HG03354 (cell line): ENCODE data around the gene FMOD.
A peak's percentile ranks its signal among the peaks of the same experiment; 100 is the strongest.

ENCODE experiments used
- ATAC-seq: cut with Tn5 transposase; IDR thresholded peaks from one replicate; pipeline ENCODE4 v1.9.1; 2021; ENCODE audit warnings: mild to moderate bottlenecking; ENCODE audit not compliant: unreplicated experiment, poor library complexity, severe bottlenecking

The FMOD gene

DNA sequence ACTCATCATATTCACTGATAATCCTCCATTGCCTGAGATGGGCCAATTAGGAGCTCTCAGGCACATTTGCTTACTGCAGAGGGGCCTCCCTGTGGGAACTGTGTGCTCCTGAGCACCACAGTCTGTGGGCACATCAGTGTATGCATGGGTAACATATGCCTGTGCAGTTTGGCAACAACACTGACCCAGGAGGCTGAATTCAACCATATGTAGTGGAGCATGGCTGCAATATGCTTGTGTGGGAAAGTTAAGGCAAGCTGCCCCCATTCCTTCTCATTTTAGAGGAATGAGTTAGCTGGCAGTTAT is 11.8 kb upstream of the FMOD start:
- no peak for ATAC-seq

DNA sequence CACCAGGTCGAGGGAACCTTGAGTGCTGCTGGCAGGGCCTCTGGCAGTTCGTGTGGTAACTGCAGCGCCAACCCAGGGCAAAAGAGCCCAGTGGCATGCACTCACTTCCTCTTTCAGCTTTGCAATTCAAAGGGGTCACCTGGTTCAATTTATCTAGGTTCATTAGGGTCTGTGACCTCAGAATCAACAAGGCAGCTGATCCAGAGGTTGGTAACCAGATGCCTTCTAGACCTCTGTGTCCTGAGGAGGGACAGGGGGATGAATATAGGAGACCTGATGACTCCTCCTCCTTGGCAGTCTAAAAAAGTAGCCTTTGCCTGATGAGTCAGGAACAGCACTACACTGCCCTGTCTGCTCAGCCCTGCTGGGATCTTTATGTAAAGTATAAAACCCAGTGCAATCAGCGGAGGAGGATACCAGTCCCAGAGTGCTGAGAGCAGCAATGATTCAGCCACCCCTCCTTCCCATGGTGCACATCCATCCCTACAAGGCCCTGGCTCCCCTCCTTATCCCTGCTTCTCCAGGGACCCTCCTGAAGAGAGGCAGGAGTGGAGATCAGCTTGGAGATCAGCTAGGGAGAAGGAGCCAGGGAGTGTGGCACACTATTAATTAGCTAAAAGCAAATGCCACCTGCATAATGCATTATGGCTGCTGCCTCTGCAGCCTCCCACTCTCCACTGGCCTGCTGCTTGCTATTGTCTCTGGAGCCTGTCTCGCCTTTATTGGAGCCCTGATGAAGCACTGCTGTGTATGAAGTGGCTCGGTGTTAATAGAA is 11.2 kb upstream of the FMOD start:
- ATAC-seq: no peak

DNA sequence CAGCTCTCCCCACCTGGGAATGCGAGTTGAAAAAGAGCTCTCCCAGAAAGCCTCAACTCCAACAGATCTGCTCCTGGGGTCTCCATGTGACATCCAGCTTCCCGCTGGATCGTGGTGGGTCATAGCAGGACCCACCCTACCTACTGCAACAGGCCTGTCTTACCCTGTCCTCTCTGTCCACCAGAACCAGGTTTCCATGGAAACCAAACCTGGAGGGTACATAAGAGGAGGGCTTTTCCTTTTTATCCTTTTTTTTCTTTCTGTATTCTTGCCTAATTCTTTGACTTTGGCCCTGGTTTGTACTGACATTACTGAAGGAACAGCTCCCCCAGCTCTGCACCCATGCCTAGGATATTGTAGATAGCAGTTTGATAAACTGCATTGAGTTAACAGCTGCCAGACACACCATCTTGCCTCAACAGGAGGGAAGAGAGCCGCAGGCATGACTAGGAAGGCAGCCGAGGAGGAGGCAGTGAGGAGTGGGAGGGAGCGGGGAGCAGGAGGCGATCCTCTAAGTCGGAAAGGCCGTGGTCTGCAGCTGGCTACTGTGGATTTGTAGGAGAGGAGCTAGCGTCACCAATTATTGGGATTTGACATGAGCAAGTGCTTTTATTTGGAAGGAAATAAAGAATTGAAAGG is 9.7 kb upstream of the FMOD start:
- no peak for ATAC-seq

DNA sequence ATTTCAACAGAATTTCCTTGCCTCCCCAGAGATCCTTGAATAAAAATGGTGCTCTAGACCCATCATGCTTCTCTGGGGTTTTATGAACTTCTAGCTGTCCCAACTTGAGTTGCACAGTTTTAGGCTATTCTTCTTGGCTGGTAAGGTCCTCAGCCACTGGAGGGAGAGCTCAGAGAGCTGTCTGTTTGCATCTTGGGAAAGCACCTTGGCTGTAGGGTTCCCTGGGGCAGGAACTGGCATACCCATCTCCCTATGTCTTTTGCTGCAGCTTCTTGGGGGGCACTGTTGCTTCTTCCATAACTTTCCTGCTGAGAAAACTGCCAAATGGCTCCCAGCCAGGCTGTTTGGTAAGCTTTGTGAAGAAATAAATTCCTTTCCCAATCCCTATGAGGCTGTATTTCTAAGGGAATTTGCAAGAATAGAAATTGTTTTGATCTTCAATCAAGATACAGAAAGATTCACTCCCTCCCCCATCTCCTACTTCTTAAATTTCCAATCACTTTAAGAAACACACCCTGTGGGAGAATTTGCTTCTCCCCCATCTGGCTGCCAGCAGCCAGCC is 8.2 kb upstream of the FMOD start:
- no peak for ATAC-seq

DNA sequence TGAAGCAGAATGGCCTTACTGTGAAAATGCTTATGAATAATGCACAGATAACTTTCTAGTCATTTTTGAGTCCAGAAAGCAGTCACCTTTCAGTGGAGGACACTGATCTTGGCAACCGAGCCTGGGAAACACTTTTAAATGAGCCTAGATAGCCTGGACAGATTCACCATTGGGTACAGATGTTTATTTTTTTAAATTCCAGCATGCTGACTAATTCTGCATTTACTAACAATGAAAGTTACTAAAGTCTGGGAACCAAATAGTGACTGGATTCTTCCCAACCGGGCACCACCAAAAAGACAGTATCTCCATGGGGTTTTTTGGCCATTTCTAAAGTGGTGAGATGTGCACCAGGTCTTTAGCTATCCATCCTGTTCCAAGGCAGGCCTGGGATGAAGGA is 3.3 kb upstream of the FMOD start:
- no peak for ATAC-seq

DNA sequence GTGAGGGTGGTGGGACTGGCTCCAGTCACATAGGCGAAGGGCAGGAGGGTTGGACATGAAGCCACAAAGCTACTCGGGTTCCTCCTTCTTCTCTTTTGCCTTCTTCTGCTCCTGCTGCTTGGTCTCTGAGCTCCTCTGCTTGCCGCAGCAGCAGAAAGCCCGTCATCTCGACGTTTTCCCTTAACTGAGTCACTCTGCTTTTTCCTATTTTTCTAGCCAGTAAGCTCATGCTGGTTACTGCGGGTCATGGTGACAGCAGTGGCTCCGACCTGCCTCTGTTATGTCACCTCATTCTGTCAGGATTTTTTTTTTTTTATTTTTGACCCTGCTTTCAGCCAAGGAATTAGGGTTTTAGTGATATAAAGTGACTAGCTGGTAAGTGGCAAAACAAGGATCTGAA is 2.6 kb upstream of the FMOD start:
- ATAC-seq: no peak

DNA sequence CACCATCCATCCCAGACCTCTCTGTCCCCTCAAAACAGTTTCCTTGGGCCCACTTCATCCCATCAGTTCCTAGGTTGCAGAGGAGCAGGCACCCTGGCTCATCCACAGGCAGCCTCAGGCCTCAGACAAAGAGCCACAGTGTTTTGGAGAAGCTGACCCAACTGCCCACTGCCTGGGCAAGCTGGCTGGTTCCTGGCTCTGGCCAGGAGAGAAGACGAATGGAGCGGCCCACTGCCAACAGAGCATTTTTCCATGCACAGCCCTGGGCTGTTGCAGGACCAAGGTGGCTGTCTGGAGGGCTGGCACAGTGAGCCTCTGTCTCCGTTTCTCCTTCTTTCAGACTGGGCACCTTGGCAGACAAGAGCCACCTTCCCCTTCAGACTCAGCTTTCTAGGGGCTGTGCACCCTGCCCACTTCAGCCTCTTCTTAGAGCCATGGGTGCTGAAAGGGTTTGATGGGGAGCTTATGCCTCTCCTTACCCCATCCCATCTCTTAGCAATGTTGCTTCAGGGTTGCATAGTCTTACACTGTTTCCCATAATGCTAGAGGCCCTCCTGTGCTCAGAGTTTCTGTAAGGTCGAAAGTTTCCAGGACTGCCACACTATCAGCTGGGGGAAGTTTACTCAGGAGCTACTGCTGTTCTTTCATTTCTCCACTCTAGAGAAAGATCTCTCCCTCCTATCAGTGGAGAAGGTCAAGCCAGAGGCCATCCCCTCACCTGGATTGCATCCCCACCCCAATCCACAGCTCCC is 973 bp downstream of the FMOD start:
- ATAC-seq: no peak

DNA sequence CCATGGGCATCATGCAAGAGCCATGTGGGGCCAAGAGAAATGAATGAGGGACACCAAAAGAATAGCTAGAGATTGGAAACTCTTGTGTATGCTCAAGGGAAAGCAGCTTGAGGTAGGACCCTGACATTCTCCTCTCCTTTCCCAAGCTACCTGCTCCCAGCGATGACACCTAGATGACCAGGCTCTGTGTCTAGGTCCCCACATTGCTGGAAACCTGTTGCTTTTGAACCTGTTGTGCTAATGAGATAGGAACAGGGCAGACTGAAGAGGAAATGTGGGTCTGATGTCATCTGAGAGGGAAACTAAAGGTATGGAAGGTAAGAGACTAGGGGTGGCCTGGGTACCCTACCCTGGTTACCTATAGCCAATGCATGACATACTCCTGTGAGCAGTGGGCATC is 1.8 kb downstream of the FMOD start:
- ATAC-seq: no peak

DNA sequence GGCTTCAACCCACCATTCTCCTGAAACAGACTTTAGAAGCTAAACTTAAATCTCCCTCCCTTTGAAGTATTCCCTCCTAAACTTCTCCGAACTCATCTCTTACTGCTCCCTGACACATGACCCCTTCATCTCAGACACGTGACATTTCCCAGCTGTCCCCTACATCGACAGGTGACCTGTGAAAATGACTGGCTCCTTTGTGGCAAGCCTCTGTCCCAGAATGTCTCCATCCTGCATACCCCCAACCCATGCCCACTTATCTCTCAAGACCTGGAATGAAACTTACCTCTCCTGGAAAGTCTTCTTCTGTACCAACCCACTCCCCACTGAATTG is 4.2 kb downstream of the FMOD start:
- no peak for ATAC-seq

DNA sequence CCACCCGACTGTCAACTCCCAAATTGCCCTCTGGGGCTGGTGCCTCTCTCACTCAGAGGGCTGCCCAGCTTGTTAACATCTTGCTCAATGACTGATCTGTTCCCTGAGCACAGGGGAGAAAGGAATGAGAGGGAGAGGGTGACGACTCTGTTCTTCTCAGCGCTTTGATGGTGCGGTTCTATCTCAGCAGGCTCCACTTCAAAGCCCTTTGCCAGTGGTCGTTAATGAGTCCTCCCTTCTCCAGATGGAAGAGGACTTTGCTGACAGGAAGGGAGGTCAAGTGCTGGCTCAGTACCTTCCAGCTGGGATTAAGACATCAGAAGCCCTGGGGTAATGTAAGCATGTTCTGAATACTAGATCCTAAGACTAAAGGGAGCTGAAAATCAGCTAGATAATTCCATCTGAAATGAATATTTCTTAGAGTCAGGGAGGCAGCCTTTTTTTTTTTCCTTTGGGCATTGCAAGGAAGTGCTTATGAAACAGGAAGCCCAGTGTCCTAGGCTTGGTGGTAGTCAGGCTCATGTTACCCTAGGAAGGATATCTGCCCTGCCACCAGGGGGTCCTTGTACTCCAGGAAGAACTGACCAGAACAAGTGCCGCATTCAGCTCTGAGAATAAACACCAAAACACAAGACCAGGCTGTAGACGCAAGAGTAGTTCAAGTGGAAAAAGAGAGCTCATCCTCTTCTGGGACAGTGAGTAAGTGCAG is 4.7 kb downstream of the FMOD start:
- no peak for ATAC-seq

DNA sequence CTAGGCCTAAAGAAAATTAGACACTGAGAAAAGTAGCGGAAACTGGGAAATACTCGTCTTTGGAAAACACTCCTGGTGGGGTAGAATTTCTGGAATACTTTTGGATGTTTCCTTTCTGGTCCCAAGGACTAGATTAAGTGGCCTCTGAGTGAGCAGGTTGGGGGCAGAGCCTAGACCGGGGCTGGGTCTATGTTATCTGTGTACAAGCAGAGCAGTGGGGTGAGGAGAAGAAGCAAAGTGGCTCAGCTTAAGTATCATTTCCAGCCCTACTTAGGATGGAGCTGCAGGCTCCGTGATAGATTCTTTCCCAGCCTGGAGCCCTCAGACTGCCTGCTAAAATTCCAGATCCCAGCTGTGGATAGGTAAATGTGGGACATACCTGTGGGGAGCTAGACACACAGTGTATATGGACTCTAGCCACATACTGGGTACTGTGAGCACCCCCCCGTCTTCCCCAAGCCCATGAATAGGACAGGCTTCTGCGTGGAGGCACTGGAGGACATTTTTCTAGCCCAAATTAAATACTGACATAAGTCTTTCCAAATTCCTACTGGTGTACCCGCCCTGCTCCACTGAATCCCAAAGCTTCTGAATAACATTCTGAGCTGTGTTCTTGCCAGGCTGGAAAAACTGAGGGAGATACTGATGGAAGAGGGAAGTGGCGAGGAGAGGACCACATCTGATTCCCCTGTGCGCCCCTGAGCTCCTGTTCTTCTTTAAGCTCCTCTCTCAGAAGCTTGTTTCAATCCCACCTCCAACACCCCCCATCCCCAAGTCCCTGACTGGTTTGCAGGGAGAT is 6.8 kb downstream of the FMOD start:
- no peak for ATAC-seq

DNA sequence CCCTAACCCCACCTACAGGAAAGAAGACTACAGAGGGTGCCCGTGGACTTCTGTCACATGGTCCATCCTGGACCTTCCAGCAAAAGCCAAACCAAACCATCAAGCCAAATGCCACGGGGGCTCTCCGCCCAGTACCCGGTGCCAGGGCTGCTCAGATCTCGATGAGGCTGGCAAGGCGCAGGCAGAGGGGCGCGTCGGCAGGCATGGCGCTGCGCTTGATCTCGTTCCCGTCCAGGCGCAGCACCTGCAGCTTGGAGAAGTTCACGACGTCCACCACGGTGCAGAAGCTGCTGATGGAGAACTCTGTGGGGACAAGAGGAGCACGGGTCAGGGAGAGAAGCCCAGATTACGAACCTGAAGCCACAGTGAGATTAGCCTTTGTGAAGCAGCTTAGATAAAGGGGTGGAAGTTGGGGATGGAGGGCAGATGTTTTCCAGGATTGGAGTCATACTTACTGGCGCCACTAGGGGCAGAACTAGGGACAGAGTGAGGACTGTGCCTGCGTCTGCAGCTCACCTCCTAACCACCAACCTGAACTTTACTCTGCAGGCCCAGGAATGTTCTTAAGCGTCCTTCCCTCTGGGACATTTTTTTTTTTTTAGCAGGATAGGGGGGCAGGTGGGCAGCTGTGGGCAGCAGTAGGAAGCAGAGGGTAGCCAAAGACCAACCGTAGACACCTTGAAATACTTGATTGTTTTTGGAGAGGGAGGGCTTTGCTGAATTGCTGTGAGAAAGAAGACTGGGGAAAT is 8.6 kb downstream of the FMOD start:
- no peak for ATAC-seq

DNA sequence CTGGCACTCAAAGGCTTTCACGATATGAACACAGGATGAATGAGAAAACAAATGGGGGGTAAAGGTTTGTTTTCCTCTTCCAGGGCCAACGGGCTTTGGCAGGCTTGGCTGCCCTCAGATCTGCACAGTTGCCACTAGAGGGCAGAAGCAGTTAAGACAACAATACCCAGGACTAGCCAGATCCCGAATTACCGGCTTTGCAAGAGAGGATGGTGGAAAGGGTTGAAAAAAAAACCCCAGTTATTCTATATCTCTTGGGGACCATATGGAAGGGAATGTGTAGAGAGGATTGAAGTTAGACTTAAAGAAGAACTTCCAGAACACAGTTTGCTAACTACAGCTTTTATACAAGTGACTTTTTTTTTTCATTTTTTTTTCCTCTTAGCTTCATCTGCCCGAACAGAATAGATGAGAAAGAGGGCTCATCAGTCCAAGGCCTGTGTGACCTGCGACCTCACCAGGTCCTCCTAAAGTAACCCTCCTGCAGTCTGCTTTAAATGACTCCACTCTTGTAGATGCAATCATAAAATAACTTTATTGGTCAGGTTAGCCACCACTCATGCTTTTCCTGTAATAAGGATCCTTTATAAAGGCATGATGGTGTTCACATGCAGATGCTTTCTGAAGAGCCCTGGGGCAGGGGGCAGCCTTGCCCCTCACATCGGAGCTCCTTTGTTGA is 10.7 kb downstream of the FMOD start:
- ATAC-seq: peak; percentile 59

DNA sequence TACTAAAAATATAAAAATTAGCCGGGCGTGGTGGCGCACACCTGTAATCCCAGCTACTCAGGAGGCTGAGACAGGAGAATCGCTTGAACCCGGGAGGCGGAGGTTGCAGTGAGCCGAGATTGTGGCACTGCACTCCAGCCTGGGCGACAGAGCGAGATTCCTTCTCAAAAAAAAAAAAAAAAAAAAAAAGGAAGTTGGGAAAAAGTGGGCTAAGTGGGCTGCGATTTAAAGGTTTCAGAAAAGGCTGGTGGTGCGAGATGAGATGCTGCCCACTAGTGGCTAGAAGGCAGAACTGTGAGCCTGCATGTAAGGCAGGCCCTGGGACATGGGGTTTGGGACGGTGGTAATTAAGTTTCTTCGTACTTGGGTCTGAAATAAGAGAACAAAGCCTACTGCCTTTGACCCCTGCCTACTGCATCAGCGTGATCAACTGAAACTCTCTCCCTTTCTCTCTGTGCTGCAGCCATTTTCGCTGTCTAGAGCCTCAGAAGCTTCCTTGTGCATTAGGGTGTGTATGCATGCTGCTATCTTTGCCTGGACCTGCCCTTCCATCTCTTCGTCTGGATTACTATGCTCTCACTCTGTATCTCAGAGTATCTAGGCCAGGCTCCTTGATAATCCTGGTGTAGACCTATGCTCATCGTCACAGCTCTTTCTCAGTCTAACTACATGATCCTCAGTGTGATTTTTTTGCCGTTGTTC is 12.4 kb downstream of the FMOD start:
- ATAC-seq: no peak

DNA sequence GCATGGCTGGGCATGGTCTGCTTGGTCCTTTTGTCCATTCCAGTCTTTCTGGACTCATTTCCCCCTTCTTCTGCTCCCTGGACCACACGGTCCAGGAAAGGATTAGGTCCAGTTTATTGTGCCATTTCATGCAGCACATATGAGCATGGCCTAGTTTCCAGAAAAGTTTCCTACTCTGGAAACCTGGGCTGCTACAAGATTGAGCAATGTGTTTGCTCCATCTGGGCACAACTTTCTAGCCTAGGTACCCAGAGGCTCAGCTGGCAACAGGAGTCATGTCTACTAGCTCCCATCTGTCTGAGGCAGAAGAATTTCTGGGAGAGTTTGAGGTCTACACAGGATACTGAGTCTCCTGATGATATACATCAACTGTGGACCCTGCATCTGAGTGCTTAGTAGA is 14.8 kb downstream of the FMOD start:
- ATAC-seq: no peak

DNA sequence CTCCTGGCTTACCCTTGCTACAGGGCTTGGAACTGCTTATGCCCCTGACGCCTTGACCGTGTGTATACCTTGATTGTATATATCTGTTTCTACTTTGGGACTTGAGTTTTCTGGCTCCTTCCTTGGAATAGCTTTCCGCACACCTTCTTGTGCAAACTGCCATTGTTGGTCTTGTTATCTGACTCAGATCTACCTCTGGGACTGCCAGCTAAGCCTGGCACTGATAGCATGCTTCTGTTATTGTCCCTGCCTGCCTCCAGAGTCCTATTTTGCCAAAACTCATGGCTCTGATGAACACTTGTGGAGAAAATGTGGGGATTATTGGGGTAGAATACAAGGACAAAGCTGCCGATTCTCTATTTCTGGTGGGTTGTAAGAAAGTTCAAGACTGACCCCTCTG is 15.4 kb downstream of the FMOD start:
- ATAC-seq: no peak

DNA sequence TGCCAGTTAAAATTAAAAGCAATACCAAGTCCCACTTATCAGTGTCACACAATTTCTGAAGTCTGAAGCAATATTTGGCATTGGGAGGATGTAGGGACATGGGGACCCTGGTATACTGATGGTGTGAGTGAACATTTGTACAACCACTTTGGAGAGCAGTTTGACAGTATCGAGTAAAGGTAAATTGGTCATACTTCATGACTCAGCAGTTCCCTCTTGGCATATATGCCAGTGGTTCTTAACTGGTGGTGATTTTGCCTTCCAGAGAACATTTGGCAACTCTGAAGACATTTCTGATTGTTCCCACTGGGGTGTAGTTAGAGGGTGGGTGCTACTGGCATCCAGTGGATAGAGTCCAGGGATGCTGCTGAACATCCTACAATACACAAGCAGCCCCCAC is 19.7 kb downstream of the FMOD start:
- no peak for ATAC-seq

DNA sequence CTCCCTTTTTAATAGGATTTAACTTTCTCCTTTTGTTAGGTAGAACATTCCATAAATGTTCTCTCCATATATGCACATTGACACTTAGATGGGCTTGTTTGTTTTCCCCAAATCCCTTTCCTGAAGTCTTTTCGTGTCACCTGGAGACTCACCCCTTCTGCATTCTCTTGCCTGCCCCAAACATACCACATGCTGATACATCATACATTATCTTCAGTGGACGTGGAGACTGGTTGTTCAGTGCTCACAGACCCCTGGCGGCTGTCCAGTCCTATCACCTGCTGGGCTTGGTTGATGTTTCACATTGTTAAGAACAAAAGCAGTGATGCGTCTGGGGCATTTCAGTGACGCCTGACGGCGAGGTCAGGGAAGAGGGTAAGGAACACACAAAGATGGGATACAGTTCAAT is 22.2 kb downstream of the FMOD start:
- ATAC-seq: no peak
